PFSK-1 (cell line): ENCODE measurements around the gene PARD6A.

ENCODE experiments used
- FOXP2 ChIP-seq: optimal IDR thresholded peaks from 2 replicates; pipeline ENCODE3; 2011; ENCODE audit warnings: borderline replicate concordance, control low read depth, inconsistent platforms; ENCODE audit not compliant: insufficient read depth; ENCODE audit errors: extremely low read length, extremely low read depth
- POLR2AphosphoS5 ChIP-seq: IDR thresholded peaks from 2 replicates; pipeline ENCODE4 v1.6.1; 2012; ENCODE audit warnings: low read depth, mild to moderate bottlenecking, control low read depth, low read length, moderate library complexity
- REST ChIP-seq, 2 experiments: IDR thresholded peaks; 2 replicates each; pipeline versions ENCODE4 v1.6.1 to v1.8.0; 2011 to 2012; ENCODE audit warnings: low read depth in 2 of 2, low read length in 2 of 2, control low read depth in 1 of 2, inconsistent platforms in 1 of 2, mild to moderate bottlenecking in 1 of 2, moderate library complexity in 1 of 2; ENCODE audit not compliant: insufficient read depth in 1 of 2
- SIN3A ChIP-seq: IDR thresholded peaks from 2 replicates; pipeline ENCODE4 v1.6.1; 2012; ENCODE audit warnings: mild to moderate bottlenecking, low read length, moderate library complexity, borderline replicate concordance; ENCODE audit not compliant: insufficient read depth
- TAF1 ChIP-seq: IDR thresholded peaks from 2 replicates; pipeline ENCODE4 v1.6.1; 2012; ENCODE audit warnings: low read length, control low read depth, borderline replicate concordance; ENCODE audit not compliant: insufficient read depth

Gene PARD6A

GRCh38 chr16:67667453-67667816, 6.7 kb downstream of the PARD6A start:
- TF ChIP-seq POLR2AphosphoS5 = no peak
- no peak for TF ChIP-seq SIN3A
- no peak for TF ChIP-seq REST (IDR thresholded peaks at IDR 0.05; ENCODE audit: insufficient read depth in 1 of 2, low read depth in 2 of 2, low read length in 2 of 2)
- TF ChIP-seq TAF1 = no peak
- no peak for TF ChIP-seq FOXP2

- TF ChIP-seq POLR2AphosphoS5 (no peak), SIN3A (no peak), TAF1 (no peak), FOXP2 (no peak)
These were observed 7.2 kb downstream of the PARD6A start for GRCh38 chr16:67667817-67668494.

GRCh38 chr16:67668495-67669157, 7.9 kb downstream of the PARD6A start:
- TF ChIP-seq SIN3A (no peak), FOXP2 (no peak), REST (IDR thresholded peaks at IDR 0.05; ENCODE audit: insufficient read depth in 1 of 2, low read depth in 2 of 2, low read length in 2 of 2) (no peak), TAF1 (no peak), POLR2AphosphoS5 (no peak)

GRCh38 chr16:67669499-67670101, 8.8 kb downstream of the PARD6A start:
- TF ChIP-seq REST (IDR thresholded peaks at IDR 0.05; ENCODE audit: insufficient read depth in 1 of 2, low read depth in 2 of 2, low read length in 2 of 2) = no peak
- TF ChIP-seq TAF1 = no peak
- no peak for TF ChIP-seq FOXP2
- no peak for TF ChIP-seq SIN3A
- TF ChIP-seq POLR2AphosphoS5 = no peak

GRCh38 chr16:67672306-67672705, 11.5 kb downstream of the PARD6A start:
- TF ChIP-seq REST (IDR thresholded peaks at IDR 0.05; ENCODE audit: insufficient read depth in 1 of 2, low read depth in 2 of 2, low read length in 2 of 2) (no peak), FOXP2 (no peak), TAF1 (no peak), SIN3A (no peak), POLR2AphosphoS5 (no peak)
